NCI-H2107 treated with DMSO at 0.1 percent for 48 hours (cell line): ENCODE measurements around the gene PARVA.
"Not testable (repeated sequence)": the region's sequence is repeated elsewhere in the genome, so short reads cannot be mapped to it uniquely, and the experiment has no call there.

ENCODE experiments used
- DNase-seq: peaks from one replicate; lab custom pipeline; 2025; ENCODE audit not compliant: unreplicated experiment; lab: John Stamatoyannopoulos, UW

PARVA gene

GRCh38 chr11:12496181-12497025, 119.0 kb downstream of the PARVA start:
- no peak for DNase-seq

- DNase-seq, result no peak
These were observed 120.1 kb downstream of the PARVA start for GRCh38 chr11:12497431-12497830.

- DNase-seq, result no peak
These were observed 121.7 kb downstream of the PARVA start for GRCh38 chr11:12499071-12499470.

GRCh38 chr11:12502046-12502445, 124.7 kb downstream of the PARVA start:
- no peak for DNase-seq

- no peak for DNase-seq
These were observed 125.7 kb downstream of the PARVA start for GRCh38 chr11:12503039-12503484.

- no peak for DNase-seq
These were observed 126.5 kb downstream of the PARVA start for GRCh38 chr11:12503886-12504285.

GRCh38 chr11:12505183-12505582, 127.8 kb downstream of the PARVA start:
- no peak for DNase-seq

- no peak for DNase-seq
These were observed 129.1 kb downstream of the PARVA start for GRCh38 chr11:12506404-12506921.

GRCh38 chr11:12507391-12507790, 130.0 kb downstream of the PARVA start:
- no peak for DNase-seq

GRCh38 chr11:12508151-12508751, 130.9 kb downstream of the PARVA start:
- DNase-seq, result no peak

GRCh38 chr11:12509371-12509770, 132.0 kb downstream of the PARVA start:
- DNase-seq, result no peak

GRCh38 chr11:12512132-12512531, 134.8 kb downstream of the PARVA start:
- DNase-seq, result no peak

- no peak for DNase-seq
These were observed 135.5 kb downstream of the PARVA start for GRCh38 chr11:12512826-12513395.

GRCh38 chr11:12516387-12517105, 139.2 kb downstream of the PARVA start:
- DNase-seq, result no peak

GRCh38 chr11:12517306-12517705, 139.9 kb downstream of the PARVA start:
- DNase-seq, result no peak

- no peak for DNase-seq
These were observed 140.4 kb downstream of the PARVA start for GRCh38 chr11:12517741-12518140.

- no peak for DNase-seq
These were observed 141.4 kb downstream of the PARVA start for GRCh38 chr11:12518606-12519385.

- no peak for DNase-seq
These were observed 142.7 kb downstream of the PARVA start for GRCh38 chr11:12520054-12520453.

- DNase-seq, result not testable (repeated sequence)
These were observed 143.2 kb downstream of the PARVA start for GRCh38 chr11:12520576-12520975.

- no peak for DNase-seq
These were observed 146.0 kb downstream of the PARVA start for GRCh38 chr11:12523180-12523924.
